Hair follicular keratinocyte (primary cell): ENCODE data around the gene GLB1L. TPM values are rescaled to one million over a fixed set of nuclear protein-coding genes. Genes with fewer than 3 reads are reported as not detected.

Source experiments
- total RNA-seq: library from RNA; depleted of rRNA; stranded (reverse); fragments of >200 nt; gene quantifications from 2 replicates; pipeline ENCODE4 v1.2.3, GENCODE V29; 2015

Gene GLB1L
- total RNA-seq: 8.0 and 10.2 TPM in 2 replicates

DNA sequence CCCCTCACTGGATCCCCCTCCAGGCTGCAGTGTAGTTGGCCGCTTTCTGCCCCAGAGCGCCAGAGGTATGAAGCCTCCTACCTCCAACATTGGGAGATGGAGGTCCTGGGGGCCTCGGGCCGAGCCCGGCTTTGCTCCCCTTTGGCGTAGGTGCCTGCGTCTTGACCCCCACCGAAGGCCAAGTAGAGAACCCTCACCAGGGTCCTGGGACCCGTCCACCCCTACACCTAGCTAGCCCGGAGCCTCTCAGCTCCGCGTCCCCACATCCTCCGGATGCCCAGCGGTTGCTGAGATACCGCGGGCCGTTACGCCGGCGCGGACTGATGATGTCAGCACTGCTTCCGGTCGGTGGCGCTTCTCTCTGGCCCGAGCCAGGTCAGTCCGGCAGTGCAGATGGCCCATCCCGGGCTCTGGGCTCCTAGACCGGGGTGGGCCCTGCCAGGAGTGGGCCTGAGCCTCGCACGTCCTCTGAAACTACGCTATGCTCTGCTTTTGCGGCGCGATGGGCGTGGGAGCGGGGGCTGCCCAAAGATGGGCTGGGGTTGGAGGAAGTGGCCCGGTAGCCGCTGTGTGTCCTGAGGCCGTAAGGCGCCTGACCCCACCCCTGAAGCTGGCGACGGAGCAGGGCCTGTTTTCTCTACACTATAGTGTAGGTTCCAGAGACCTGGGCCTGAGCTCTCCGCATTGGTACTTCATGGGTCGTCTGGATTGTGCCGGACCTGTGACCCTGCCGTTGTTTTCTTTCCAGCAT, at the start of gene GLB1L, which contains the start of gene STK16:
GLB1L (minus strand) TSS at position 297 of the 751 bp plus-strand sequence. CDS start 1,871 bp downstream, outside the sequence.
STK16 (plus strand) TSS at position 332 of the 751 bp plus-strand sequence. CDS start 521 bp downstream, outside the sequence.

DNA sequence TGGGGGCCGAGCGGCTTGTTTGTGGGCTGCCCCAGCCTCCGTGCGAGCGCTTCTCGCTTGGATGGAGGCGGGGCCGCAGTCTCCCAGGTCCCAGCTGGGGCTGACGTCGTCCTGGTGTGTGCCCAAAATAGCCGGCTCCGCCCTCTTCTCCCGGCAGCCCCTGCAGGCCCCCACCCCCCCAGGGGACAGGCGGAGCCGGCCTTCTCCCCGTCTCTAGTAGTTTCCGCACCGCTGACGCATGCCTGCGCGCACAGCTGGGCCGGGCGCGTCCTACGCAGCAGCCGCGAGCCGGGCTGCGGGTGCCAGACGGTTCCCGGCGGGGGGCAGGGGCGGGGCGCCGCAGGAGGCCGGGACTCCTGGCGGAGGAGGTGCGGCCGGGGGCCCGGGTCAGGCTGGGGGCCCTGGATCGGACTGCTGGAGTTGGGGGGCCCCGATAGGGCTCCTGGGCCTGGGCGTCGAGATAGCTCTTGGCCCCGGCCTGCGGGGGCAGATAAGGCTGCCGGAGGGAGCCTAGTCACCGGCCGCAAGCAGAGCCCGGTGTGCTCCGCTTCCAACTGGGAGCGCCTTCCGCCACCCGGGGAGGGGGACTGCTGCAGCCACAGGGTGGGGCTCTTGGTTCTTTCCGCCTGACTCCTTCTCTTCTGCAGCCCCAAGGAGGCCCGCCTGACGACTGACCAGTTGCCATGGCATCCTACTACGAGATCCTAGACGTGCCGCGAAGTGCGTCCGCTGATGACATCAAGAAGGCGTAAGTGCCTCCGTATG, 34.1 kb upstream of the GLB1L start, which contains the start of gene DNAJB2:
DNAJB2 (plus strand) TSS at position 216 of the 765 bp plus-strand sequence; CDS start at position 684, 468 bp downstream.

DNA sequence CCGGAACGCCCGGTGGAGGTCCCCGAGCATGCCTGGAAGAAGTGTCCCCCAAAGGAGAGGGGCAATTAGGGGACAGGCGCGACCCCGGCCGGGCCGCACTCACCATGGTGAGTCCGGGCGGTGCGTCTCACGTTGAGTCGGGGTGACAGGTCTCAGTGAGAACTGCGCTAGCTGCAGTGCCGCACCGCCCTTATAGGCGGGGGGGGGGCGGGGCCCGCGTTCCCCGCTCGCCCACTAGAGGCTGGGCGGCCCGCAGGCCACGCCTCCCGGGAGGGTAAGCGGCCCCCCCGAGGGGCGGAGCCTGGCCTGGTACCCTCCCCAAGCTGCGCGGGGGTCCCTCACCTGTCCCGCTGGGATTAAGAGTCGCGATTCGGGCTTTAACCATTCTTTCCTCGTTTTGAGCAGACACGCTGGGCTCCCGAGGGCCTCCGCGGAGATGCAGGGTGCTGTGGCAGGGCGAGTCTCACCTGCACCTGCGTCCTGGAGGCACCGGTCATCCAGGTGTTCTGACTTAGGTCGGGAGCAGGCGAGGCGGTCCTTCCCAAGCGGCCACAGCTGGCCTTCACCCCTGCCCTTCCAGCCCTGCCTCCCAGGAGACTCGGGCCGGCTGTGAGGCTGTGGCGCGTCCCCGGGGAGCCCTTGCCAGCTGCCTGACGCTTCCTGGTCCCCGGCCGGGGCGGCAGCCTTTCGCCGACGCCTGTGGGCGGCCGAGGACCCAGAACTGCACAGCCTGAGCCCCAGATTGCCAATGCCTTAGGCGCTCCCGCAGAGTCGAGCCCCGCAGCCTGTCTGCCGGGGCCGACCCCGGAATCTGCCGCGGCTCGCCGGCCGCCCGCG, 8.7 kb upstream of the GLB1L start, which contains the start of gene TUBA4A:
TUBA4A (minus strand) TSS at position 166 of the 837 bp plus-strand sequence; CDS start at position 106, 60 bp downstream.

DNA sequence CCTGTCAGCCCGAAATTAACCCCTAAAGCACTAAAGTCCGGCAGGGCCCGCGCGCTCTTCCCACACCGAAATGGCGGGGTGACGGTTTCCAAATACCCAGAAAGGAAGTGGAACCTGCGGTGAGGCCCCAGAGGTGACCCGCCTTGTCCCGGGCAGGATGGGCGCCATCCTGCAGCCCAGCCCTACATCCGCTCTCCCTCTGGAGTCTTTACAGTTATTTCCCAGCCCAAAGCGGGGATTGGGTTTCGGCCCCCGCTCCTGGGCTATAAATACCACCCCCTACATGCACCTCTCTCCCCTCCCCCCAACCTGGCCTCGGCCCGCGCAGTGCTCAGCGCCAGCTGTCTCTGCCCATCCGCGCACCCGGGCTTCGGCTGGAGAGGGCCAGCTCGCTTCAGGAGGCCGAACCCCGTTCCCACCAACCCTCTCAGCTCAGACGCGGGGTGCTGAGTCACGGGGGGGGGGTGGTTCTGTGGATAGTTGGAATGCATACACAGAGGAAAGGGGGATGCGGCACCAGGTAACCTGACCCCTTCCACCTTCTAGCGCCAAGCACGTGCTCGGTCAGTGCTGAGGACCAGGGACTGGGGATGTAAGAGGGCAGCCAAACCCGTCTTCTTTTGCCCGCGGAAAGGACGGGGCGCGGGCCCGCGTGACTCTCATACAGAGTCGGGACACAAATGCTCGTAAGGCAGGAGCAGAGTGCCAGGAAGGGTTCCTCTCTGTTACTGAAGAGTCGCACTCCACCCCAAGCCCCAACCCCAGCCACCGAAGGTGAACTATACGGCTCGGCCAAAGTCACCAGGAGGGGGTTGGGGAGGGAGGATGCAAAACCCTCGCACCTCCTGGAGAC, 7.9 kb upstream of the GLB1L start, which contains the start of gene TUBA4B:
TUBA4B (plus strand) TSS at position 344 of the 853 bp plus-strand sequence; CDS start at position 509, 165 bp downstream.

DNA sequence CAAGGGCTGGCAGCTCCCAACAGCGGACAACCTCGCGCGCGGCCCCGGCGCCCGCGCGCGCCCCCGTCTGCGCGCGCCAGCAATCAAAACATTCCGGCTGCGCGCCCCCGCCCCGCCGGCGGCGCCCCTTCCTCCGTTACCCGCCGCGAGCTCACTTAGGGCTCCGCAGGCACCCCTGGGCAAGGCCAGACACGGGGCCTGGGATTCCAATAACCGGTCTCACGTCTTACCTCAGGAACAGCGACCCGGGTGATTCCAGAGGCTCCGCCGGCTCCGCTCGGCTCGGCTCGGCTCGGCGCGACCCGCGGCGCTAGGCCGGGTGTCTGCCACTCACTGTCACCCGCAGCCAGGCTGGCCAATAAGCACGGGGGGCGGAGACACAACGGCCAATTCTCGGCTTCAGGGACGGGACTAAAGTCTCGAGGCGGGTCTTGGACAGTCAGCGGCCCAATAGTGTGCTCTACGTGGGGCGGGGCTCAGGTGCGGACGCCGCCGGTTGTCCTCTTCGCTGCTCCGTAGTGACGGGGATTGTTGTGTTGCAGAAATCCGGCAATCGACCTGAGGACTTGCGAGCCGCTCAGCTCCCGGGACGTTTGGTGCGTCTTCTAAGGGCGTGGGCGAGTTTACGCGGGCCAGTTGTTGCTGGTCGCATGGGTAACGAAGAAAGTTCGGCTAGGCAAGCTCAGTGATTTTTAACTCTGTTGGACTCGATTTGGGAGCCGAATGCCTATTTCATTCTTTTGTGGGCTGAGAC, 15.8 kb downstream of the GLB1L start, which contains the start of the genes ANKZF1 and ATG9A:
ANKZF1 (plus strand) TSS at position 502 of the 754 bp plus-strand sequence. CDS start 452 bp downstream, outside the sequence.
ATG9A (minus strand) TSS at position 332 of the 754 bp plus-strand sequence. CDS start 1,612 bp downstream, outside the sequence.

DNA sequence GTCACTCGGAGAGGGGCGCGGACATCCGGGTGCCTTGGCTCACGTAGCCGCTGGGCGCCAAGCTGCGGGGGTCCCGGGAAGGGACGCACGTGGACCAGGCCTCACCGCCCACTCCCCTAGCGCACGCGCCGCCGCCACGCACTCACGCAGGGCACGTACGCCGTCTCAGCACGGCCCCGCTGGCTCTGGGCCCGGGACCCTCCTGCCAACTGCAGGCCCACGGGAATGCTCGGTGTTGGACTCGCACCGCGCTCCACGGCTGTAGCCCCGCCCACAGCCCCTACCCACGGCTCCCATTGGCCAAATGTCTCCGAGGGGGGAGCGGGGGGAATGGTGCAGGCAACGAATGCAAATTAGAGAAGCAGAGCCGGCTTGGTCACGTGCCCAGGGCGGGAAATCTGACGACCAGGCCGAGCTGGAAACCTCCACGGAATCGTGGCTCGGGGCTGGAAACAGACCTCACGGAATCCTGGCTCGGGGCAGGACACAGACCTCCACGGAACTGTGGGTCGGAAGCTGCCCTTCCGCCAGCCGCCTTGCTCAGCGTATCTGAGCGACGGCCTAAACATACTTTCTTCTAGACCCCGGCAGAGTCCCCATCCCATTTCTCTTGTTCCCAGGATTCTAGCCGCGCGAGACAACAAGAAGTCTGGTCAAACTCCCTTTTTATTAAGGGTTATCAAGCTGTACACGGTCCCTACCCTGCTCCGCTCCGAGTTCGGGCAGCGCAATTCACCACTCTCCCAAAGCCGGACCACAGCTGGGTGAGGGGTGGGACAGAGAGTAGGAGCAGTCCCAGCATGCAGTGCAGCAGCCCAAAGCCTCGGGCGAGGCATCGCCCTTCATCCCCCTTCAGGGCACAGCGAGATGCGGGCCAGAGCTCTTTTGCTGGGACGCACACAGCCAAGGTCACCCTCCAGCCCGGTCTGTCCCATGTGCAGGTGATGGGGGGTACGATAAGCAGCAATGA, 26.2 kb downstream of the GLB1L start, which contains the start of gene ABCB6:
ABCB6 (minus strand) TSS at position 227 of the 970 bp plus-strand sequence. CDS start 285 bp downstream, outside the sequence.

DNA sequence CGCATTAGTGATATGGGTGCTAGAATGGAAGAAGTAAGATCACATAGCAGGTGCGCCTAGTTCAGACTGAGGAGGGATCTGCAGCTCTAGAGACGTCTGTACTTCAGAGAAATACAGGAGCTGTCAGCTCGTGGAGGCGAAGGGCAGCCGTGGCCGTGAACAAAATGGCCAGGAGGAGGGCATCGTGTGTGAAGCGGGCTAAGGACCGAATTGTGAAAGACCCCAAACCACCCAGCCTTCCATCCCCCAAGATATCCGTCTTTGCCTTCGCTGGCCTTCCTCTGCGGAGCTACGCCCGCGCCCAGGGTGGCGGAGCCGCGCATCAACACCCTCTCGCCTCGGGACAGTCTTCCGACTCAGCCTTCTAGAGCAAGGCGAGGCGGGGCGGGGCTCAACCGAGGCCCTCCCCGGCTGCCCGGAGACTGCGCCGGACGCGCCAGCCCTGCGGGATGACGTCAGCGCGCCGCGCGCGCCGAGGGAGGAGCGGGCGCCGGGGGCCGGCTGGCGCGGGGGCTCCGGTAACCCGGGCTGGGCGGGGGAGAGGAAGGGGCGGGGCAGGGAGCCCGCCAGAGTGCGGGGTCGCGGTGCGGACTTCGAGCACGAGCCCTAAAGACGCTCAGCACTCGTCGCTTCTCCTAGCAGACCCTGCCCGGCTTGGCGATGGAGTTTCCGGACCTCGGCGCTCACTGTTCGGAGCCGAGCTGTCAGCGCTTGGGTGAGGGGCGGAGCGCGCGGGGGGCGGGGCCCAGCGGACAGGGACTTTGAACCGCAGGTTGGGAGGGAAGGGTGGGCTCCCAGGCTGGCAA, 38.7 kb downstream of the GLB1L start, which contains the start of gene ZFAND2B:
ZFAND2B (plus strand) TSS at position 455 of the 806 bp plus-strand sequence; CDS start at position 661, 206 bp downstream.

Other genes with a start within 250 kb of the GLB1L start
- gene CFAP65, start 203.9 kb downstream of the GLB1L start, total RNA-seq: not detected in 2 replicates
- gene IHH, start 184.5 kb downstream of the GLB1L start, total RNA-seq: not detected in 2 replicates
- 7.3 and 12.3 TPM in 2 replicates for gene NHEJ1, start 84.6 kb downstream of the GLB1L start, total RNA-seq
- 0.11 and 0.39 TPM in 2 replicates for gene SLC23A3, start 75.4 kb downstream of the GLB1L start, total RNA-seq
- gene CNPPD1, start 68.5 kb downstream of the GLB1L start, total RNA-seq: 40.1 and 43.7 TPM in 2 replicates
- 44.2 and 46.0 TPM in 2 replicates for gene RETREG2, start 67.2 kb downstream of the GLB1L start, total RNA-seq
- gene ZFAND2B, start 38.7 kb downstream of the GLB1L start, total RNA-seq: 38.2 and 42.1 TPM in 2 replicates
- gene ABCB6, start 26.5 kb downstream of the GLB1L start, total RNA-seq: 9.5 and 15.1 TPM in 2 replicates
- gene ATG9A, start 15.8 kb downstream of the GLB1L start, total RNA-seq: 36.9 and 40.2 TPM in 2 replicates
- 23.5 and 27.4 TPM in 2 replicates for gene ANKZF1, start 15.6 kb downstream of the GLB1L start, total RNA-seq
- gene STK16, start within 50 bp of the GLB1L start, total RNA-seq: 13.7 and 38.1 TPM in 2 replicates
- not detected in 2 replicates for gene TUBA4B, start 7.8 kb upstream of the GLB1L start, total RNA-seq
- 253 and 330 TPM in 2 replicates for gene TUBA4A, start 8.5 kb upstream of the GLB1L start, total RNA-seq
- 21.4 and 25.8 TPM in 2 replicates for gene DNAJB2, start 33.9 kb upstream of the GLB1L start, total RNA-seq
- gene PTPRN, start 64.0 kb upstream of the GLB1L start, total RNA-seq: 0.08 TPM in 1 of 2 replicates, not detected in the other
- not detected in 2 replicates for gene RESP18, start 87.3 kb upstream of the GLB1L start, total RNA-seq
- 46.6 and 51.1 TPM in 2 replicates for gene DNPEP, start 142.5 kb upstream of the GLB1L start, total RNA-seq
- not detected in 2 replicates for gene DES, start 172.9 kb upstream of the GLB1L start, total RNA-seq
- gene SPEG, start 189.4 kb upstream of the GLB1L start, total RNA-seq: 13.8 and 30.5 TPM in 2 replicates